ENCODE results near the gene NTM.
A peak's percentile ranks its signal among the peaks of the same experiment; 100 is the strongest.
"Not testable (repeated sequence)": the region's sequence is repeated elsewhere in the genome, so short reads cannot be mapped to it uniquely, and the experiment has no call there.

NTM gene

DNA sequence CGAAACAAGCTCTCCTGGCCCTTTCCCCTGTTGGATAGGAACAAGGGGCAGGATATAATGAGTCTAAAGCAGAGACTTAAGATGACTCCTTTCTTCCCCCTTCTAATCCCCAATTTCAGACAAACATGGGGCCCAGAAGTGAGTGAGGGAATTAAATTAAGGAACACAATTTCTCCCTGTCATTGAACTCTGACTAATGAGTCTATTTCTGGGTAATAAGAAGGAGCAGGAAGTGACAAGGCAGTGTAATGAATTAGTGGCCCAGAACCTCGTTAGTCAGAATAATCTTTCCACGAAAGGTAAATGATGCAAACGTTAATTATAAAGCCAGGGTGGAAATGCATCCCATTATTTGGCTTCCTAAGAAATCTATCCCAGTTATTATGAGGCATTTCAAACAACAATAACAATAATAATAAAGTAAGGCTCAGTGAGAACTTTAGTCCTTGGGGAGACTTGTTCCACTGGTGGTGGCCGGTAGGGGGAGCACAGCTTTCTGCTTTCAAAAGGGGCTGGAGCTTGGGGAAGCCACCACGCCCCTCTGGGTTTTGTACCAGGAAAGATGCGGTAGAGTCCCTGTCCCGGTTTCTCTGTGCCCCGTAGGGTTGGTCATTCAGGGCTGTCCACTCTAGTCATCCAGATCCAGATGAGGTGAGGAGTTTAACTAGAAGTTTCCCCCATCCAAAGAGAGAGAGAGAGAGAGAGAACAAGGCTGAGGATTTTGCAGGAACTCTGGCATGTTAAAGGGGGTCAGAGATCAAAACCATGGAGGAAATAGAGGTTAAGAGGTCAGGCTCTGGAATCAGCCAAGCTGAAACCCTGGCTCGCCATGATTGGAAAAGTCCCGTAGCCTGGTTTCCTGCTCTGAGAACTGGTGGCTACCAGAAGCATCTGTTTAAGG lies 298.3 kb downstream of the NTM start:
- DNase-seq (ENCODE audit: low spot score): peak; percentile 73

DNA sequence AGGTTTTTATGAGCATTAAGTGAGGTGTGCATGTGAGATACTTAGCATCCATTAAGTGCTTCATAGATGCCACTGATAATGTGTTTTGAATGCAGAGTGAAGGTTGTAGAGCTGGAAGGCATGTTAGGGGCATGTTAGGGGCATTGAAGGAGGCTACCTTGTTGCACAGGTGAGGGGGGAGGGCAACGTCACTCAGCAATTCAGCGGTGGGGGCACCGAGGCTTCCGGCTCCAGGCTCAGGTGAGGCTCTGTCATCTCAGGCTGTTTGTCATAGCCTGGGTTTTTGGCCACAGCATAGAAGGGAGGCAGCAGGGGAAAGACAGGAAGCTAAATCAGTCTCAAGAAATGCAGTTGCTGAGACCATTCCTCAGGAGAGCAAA lies 299.0 kb downstream of the NTM start:
- no peak for DNase-seq (ENCODE audit: low spot score)

DNA sequence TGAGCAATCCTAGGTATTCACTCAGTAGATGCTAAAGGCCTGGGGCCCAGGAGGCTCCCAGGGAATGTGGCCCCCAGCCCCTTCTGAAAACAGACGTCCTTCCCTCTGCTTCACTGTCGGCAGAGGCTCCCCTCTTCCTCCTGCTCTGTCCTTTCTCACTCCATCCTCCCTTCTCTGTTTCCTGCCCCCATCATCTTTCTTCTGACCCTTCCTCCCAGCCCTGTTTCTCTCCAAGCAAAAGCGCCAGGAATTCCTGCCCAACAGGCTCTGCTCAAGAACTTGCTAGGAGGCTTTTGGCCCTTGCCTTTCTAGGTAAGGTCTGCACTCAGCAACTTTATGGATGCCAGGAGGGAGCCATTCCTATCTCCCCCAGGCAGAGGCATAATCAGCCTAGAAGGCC lies 300.5 kb downstream of the NTM start:
- DNase-seq (ENCODE audit: low spot score): no peak

DNA sequence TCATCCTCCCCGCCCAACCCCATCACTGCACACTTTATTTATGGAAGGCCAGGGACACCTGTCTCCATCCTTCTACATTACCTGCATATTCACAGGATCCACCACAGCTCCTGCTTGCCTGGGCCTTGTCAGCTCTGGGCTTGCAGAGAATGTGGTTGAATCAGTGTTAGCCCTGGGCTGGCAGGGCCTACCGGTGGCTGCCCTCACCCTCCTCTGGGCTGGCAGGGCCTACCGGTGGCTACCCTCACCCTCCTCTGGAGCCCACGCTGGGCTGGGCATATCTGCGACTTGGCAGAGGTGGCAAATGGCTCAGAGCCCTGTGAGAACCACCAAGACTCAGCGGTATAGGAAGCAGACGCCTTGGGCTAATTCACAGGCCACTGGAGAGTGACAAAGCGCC lies 300.9 kb downstream of the NTM start:
- no peak for DNase-seq (ENCODE audit: low spot score)

DNA sequence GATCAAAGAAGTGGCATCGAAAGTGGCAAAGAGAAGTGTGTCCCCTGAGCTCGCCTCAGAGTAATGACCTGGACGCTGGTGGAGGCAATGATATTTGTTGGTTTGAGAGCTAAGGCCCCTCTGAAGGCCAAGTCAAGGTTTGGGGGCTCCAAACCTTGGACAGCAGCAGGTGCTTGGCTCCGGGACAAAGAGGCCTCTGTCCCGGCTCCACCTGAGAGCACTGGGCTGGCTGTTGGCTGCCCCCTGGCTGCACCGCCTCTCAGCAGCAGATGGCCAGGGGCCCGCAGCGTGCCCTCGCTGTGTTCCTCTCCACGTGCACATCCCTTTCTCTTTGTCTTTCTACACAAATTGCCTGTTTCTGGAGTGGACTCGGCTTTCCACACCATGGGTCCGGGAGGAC lies 301.3 kb downstream of the NTM start:
- no peak for DNase-seq (ENCODE audit: low spot score)

DNA sequence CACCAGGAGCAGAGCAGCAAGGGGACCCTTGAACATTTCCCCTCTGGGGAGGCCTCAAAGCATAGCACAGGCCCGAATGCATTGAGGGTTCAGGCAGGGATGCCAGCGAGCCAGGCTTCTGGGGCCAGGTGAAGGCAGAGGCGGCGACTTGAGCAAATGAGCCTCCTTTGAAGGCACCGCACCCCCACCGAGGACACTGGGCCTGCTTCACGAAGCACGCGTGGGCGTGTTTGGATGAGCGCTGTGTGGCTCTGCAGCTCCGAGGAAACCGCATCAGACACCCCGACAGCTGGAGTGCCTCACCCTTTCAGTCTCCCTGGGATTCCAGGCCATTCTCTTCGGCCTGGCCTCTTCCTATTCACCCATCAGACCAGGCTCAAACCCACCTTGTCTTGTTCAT lies 301.8 kb downstream of the NTM start:
- DNase-seq (ENCODE audit: low spot score): no peak

DNA sequence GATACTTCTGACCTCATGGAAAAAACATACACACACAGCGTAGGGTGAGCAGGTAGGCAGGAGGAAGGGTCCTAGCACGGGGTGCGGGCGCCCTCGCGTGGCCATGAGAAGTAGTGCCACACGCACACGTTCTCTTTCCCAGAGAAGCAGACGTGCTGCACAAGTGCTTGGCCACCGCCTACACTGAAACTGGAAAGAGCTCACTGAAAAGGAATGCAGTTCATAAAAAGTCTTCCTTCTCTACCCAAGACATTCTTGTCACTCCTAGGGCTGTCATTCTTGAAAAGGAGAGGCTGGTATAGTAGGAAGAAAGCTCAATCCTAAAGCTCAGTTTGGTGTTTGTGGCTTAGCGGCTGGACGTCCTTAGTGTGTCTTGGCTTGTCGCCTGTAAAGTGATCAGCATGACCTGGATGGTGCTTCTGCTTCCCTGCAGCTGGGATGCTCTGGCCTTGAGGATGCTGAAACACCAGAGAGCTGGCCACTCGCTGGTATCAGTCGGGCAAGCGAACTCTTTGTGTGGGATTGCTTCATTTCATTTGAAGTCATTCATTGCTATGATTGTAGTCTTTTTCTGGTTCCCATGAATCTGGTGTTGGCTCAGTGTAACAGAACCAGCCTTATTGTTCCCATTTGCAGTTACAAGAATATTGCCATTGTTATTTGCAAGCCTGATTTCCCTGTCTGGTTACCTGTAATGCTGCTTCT lies 303.8 kb downstream of the NTM start:
- peak; percentile 80 for DNase-seq (ENCODE audit: low spot score)

DNA sequence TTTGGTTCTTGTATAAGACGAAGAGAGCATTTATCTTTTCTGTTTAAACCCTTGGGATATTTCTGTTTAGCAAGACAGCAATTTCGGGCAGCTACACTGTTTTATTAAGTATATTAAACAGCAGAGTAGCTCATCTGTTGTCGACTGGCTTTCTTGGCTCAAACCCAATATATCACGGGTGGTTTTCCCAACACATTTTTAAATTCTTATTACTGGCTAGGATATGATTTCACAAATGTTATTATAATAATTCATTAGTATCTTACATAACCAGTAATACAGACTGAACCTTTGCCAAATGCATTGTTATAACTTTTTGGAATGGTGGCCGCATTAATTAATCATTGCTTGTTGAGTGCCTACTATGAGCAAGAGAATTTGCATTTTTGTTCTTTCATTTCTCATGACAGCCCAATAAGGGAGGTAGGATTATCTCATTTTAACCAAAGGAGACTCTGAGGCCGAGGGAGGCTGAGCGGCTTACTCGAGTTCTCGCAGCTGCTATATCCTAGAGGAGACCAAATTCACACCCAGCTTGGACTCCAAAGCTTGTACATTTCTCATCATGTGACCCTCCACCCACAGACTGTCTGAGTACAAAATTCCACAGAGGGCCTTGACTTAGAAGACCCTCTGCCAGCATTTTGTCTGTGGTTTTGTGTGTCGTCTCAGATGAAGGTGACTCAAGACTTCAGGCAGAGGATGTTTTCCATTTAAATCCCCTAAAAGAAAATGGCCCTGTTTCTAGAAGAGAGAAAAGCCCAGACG lies 304.9 kb downstream of the NTM start:
- DNase-seq (ENCODE audit: low spot score): no peak

DNA sequence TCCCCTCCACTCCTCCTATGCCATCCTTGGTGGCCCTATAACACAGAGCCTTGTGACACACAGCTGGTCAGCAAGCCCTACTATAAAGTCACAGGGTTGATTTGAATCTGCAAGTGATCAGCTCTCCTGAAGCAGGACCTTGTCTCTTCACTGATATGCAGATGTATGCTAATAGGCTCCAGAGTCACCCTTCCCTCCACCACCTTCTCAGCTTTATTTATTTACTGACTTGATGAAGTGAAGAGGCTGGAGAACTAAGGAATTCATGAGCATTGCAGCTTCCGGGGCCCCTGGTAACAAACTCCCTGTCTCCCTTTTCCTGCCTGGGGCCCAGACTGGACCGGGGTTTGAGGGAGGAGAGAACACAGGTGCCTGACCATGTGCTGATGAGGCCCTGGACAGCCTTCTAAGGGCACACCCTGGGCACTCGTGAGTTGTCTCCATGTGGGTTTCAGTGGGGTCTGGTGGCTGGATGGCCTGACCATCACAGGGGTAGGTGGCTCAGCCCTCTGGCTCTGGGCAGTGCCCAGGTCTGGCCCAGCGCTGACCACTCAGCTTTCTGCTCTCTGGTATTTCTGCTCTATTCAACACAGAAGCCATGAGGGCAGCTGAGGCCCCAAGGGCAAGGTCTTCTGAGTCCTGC lies 307.5 kb downstream of the NTM start:
- no peak for DNase-seq (ENCODE audit: low spot score)

DNA sequence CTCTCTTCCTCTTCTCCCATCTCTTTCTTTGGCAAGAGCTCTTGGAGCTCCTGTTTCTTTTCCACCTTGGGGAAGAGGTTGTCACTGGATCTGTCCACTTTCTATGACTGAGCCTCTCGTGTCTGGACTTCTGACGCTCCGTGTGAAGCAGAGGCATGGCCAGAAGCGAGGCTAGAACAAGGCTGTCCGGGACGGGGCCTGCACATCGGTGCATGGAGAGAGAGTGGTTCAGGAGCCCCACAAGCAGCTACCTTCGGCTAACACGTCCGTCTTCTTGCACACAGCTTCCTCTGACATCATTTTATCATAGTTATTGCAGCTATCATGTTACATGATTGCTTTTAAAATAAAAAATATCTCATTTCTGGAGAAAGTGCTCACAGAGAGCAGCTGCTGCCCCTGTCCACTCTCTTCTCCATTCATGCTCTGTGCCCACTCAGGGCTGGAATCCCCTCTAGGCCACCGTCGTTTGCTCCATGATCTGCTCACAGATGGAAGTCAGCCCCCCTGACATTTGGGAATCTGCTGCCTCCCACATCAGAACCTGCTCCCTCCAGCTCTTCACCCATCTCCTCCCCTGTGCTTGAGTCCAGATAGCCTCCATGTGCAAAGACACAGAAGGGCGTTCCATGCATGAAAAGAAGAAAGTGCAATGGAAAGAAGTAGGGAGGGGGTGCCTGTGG lies 308.4 kb downstream of the NTM start:
- no peak for DNase-seq (ENCODE audit: low spot score)

DNA sequence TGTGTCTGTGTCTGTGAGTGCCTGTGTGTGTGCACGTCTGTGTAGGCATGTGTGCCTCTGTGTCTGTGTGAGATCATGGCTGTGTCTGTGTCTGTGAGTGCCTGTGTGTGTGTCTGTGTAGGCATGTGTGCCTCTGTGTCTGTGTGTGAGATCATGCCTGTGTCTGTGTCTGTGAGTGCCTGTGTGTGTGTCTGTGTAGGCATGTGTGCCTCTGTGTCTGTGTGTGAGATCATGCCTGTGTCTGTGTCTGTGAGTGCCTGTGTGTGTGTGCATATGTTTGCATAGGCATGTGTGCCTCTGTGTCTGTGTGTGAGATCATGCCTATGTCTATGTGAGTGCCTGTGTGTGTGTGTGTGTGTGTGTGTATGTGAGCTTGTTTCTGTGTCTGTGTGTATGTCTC lies 310.0 kb downstream of the NTM start:
- not testable (repeated sequence) for DNase-seq (ENCODE audit: low spot score)

DNA sequence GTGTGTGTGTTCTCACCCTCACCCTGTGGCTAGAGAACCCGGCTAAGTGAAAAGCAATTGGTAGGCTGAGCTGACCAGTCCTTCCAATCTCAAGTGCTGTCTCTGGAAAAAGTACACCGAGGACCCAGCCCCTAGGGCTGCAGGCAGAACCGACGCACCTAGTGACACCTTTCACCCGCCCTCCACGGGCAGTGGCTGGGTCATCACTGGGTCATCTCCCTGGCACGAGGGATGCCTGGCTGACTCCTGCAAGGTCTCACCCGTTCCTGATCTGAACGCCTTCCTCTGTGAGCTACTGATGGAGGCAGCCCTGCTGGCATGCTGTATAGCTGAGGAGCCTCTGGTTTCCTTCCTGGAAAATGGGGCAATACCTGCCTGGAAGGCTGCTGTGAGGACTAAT lies 311.5 kb downstream of the NTM start:
- no peak for DNase-seq (ENCODE audit: low spot score)

DNA sequence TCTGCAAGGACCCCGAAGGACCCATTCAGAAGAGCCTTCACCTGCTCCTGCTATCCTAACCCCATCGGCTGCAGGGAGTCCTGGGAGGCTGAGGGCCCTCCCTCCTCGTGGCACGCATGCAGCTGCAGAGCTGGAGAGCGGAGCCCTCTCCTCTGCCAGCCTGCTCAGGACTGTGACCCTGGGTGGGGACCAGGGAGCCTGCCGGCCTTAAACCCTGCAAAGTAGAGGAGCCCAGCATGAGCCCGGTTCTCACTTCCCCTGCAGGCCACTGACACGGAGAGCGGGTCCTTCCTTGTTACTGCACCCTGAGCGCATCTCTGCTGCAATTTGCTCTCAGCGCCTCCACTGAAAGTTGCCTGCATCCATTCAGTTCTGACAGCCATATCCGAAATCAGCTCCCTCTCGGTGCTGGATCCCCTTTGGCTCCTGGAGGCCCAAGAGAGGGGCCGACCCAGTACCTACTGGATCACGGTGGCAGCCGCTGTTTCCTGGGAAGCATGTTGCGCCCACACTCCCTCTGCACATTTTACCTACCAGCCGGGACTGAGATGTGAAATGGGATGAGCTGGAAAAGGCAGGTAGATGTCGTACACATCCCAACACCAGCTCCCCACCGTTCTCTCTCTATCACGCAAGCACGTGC lies 312.1 kb downstream of the NTM start:
- no peak for DNase-seq (ENCODE audit: low spot score)

DNA sequence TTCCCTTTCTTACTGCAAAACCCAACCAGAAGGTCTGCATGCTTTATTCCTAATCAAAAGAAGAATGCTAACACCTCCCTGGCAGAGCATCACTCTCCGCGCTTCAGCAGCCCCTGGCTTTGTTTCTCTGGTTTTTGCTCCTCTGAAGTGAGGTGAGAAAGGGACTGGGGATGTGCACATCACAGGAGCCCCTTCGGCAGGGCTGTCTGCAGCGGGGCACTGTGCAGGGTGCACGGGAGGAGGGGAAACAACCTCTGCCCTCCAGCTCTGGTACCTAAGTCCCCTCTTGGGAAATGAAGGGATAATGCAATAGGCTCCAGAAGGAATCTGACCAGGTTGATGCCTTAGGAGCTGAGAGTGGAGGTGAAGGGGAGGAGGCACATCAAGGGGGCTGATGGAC lies 312.7 kb downstream of the NTM start:
- no peak for DNase-seq (ENCODE audit: low spot score)

DNA sequence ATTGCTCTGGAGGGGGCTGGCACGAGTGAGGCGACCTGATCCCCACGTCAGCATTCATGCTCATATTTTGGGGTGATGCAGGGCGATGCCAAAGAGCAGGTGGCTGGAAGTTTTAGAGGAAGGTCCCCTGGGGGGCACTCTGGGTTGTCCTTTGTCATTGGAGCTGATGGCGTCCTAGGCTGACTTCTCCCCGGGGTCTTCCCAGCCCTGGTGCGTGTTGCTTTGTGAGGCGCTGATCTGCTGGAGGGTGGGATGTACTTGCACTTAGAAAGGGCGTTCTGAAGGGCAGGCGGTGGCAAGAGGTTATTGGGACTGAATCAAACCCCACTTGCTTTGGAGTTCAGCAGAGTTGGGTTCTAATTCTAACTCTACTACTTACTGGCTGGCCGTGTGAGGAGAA lies 313.3 kb downstream of the NTM start:
- DNase-seq (ENCODE audit: low spot score): no peak

DNA sequence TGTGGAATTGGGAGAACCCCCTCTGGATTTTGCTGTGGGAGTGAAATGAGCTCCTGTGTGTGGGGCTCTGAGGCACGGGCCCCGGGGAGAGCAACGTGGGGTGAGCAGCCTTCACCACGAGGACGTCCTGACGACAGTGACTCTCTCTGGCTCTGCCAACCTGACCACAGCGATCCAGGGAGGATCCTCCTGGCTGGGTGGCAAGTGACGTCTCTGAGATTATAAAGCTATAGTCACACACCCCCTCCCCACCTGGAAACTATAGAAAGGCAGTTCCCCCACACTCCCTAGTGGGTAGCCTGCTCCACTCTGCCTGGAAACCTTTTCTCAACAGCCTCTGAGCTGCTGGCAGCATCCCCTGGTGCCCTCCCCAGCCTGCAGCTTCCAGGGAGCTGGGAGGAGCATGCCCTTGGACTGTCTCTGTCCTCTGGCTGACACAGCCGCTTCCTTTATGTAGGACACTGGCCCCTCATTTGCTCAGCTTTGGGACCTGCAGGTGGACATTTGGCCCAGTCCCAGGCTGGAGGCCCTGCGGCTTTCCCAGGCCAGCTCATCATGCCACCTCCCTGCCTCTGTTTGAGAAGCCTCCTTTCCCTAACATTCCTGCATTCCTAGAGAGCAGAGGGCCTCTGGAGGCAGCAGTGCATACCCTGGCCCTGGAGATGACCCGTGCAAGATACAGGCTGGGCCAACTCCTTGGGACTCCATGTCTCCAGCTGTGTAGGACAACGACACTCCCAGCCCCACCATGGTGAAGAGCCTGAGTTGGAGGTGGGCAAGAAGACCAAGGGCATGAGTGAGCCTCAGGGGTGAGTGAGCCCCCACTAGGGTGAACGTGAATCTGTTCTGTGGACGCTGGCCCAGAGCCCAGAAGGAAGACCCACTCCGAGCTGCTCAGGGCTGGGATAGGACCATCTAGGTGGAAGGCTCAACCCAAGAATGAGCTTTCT lies 314.0 kb downstream of the NTM start:
- no peak for DNase-seq (ENCODE audit: low spot score)

DNA sequence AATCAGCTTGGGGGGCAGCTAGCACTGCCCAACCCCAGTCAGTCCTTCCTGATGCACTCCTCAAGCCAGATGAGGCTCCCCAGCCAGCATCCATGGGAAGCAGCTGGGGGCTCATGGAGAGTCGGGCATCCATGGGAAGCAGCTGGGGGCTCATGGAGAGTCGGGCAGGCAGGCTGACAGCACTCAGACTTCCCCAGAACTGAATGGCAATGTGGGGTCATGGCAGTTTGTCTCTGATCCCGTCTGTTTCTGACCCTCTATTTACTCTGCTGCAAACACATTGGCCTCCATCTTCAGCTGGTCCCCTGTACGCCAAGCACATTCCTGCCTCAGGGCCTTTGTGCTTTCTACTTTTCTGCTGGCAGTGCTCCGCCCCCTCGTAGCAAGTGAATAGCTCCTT lies 314.8 kb downstream of the NTM start:
- DNase-seq (ENCODE audit: low spot score): no peak

DNA sequence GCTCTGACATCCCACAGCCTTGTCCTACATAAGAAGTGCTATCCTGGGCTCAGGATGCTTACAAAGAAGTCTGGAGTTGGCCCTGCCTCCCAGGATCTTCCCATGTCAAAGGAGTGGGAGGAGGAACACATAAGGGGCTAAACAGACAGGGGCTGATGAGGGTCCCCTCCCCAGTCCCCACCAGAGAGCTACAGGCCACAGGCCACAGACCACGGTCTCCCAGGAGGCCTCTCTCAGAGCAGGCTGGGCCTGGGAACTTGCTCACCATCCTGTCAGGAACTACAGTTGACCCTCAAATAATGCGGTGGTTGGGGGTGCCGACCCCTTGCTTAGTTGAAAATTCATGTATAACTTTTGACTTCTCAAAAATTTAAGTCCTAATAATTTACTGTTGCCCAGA lies 315.5 kb downstream of the NTM start:
- DNase-seq (ENCODE audit: low spot score): no peak

DNA sequence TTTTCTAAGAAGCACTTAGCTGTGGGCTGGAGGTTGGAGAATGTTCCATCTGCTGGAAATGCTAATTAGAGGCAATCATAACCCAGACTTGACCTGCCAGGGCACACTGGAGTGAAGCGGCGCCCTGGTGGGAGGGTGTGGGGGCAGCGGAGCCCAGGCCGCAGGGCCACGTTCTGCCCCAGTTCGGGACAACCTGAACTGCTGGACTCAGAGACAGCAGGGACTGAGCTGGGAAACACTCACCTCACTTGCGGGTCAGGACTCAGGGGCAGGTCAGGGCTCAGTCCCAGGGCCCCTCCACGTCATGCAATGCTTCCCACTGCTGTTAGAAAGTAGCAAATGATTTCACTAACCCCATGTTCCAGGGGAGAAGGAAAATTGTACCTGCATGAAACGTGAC lies 316.4 kb downstream of the NTM start:
- DNase-seq (ENCODE audit: low spot score): no peak
